GM19395 (cell line): ENCODE measurements around the gene LRP1B.
"Not testable (repeated sequence)": the region's sequence is repeated elsewhere in the genome, so short reads cannot be mapped to it uniquely, and the experiment has no call there.

ENCODE experiments used
- ATAC-seq: cut with Tn5 transposase; IDR thresholded peaks from one replicate; pipeline ENCODE4 v1.9.1; 2021; ENCODE audit warnings: mild to moderate bottlenecking, moderate library complexity; ENCODE audit not compliant: unreplicated experiment

LRP1B gene

DNA sequence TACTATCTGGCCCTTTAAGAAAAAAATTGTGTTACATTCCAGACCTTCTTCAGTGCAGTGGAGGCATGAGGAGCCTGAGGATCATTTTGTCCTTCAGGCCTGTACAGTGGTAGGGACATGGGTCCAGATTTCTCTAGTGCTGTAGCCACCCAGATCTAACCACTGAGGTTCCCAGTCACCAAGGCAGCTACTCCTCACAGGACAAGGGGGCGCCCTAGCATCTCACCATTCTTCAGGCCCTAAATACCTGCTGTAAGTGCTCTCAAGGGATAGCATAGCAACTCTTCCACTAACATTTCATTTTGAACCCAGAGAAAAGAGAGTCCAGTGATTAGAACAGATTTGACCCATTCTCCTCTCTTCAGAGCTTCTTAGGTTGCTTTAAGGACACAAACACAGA lies 1533.0 kb downstream of the LRP1B start:
- ATAC-seq, result no peak

DNA sequence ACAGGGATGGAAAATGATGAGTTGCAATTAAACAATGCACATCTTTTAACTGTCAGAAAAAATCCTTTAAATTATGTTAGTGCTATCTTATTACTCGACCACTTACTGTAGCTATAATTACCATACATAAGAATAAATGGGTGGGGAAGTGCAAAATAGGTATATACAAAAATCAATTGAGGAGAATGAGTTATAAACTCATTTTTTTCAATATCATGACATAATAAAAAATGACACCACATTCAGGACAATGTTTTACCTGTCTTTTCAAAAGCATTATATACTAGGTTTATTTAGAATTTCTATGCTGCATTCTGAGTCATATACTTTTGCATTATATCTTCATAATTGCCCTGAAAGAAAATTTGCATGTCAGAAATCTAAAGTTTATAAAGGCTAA lies 1533.6 kb downstream of the LRP1B start:
- no peak for ATAC-seq

DNA sequence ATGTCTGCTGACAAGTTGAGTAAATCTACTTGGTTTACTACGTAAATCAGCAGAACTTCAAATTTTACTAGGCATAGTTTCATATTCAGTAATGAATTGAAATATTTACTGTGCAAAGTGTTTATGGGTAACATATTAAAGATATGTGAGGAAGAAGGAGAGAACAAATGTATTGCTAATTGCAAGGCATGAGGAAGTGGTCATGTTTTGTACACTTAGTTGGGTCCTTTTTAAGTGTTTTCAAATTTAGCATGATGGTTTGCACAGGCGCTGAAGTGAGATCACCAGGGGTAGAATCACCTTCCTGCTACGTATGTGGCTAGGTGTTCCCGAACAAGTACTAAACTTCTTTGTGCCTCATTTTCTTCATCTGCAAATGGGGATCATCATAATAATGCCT lies 1534.4 kb downstream of the LRP1B start:
- ATAC-seq, result peak; percentile 74

DNA sequence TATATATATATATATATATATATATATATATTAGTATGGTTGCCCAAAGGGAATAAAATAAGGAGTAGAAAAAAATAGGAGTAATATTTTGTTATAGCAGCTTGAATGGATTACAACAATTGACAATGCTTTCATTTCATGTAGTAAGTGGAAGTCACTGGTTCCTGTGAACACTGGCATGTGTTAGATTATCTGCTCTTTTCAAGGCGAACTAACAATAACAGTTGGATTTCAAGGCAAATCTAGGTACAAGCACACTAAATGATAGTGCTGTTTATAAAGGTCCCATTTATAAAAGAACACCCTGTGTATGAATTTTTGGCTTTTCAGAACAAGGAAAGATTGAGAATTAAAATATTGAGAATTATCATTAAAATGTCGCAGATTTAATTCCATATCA lies 1535.7 kb downstream of the LRP1B start:
- ATAC-seq, result no peak

DNA sequence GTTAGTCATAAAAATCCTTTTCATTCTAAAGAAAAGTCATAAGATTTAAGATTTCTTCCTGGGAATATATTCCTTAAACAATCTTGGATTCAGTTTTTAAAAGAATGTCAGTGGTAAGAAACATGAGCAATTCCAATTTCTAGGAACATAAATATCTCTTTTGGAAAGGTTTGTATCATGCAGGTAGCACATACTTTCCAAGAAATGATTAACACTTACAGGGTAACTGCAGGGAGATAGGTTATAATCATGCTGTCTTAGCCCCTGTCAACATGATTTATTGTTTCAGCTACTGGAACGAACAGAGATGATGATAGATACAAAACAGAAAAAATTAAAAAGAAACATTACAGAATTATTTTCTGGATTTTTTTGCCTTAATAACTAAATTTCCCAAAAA lies 1537.7 kb downstream of the LRP1B start:
- no peak for ATAC-seq

DNA sequence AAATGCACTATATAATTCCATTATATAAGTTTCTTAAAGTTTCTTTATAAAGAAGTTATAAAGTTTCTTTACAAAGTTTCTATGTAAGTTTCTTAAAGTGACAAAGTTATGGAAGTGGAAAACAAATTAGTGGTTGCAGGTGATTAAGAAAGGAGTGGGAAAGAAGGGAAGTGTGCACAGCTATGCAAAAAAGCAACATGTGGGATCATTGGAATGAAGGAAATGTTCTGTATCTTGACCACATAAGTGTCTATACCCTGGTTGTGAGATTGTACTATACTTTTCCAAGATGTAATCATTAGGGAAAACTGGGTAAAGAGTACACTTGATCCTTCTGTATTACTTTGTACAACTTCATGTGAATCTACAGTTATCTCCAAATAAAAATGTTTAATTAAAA lies 1541.1 kb downstream of the LRP1B start:
- no peak for ATAC-seq

DNA sequence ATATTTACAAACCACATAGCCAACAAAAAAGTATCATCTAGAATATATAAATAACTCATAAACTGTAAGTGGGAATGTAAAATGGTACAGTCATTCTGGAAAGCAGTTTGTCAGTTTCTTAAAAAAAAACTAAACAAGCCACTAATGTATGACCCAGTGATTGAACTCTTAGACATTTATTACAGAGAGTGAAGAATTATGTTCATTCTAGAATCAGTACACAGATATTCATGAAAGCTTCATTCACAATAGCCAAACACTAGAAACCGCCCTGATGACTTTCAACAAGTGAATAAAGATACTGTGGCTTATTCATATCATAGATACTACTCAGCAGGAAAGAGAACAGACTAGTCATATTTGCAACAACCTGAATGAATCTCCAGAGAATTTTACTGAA lies 1541.5 kb downstream of the LRP1B start:
- ATAC-seq, result no peak

DNA sequence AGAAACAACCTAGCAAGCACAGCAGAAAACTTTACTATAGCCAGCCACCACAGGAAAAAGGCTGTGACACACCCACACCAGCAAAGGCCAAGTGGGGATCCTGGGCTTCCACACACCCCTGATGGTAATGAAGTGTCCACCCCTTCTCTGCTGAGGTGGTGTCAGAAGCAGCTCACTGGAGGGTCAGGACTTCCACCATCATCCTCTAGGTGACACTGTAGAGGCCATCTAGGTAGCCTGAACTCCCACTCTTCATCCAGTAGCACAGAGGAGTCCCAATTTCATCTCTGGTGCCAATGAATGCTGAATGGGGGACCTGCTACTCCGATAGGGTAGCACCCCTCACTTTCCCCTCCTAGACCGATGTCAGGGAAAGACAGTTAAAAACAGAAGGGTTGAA lies 1544.4 kb downstream of the LRP1B start:
- peak; percentile 91 for ATAC-seq

DNA sequence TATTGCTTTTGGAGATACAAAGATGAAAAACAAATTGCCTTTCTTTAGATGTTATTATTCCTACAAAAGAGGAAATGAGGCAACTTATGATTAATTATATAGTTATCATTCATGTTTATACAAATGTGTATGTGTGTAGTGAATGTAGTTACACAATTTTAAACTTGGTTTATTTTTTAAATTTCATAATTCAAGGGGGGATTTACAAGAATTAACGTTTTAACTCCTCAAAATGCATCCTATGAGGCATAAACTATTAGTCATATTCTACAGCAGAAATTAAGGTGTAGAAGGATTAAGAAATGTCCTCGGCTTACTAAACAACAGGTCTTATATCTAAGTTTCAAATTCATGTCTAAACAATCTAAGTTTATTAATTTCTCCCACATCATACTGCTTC lies 1545.8 kb downstream of the LRP1B start:
- no peak for ATAC-seq

DNA sequence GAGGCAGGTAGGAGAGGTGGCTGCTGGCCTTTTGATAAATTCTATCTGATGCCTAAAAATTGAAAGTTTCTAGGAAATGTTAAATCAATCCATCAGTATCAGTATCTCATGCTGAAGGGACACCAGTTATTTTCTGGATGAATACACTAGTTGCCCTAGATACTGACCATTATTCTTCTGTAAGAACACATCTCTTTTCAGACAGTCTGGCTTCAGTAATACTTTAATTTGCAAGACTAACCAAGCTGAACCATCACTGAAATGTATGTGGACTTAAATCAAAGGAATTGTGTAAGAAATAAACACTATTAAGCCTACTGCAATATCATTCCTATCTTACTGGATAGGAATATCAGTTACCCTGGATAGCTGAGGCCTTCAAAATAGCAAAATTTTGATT lies 1546.3 kb downstream of the LRP1B start:
- ATAC-seq, result no peak

DNA sequence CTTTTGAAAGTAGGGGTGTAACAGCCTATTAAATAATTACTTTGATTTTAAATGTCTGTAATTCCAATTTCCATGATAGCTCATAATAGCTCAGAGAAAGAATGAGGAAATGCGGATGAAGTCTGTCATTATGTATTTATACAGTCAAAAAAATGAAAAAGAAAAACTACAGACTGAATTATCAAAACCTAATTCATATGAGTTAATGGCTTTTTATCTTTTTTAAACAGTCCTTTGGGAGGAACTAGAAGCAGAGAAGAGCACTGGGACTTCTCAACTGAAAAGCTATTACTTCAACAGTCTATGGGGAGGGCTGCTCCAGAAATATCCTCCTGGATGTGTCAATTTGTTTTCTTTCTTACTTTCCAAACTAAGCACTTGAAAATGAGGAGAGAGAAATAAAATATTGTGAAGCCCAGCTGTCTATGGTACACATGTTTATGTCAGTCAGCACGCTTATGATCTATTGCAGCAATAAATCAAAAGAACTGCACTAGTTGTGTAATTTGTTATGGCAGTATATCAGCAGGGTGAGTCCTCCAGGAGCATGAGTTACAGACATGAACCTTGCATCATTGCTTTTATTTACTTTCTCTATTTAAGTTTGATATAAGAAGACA lies 1550.2 kb downstream of the LRP1B start:
- no peak for ATAC-seq

DNA sequence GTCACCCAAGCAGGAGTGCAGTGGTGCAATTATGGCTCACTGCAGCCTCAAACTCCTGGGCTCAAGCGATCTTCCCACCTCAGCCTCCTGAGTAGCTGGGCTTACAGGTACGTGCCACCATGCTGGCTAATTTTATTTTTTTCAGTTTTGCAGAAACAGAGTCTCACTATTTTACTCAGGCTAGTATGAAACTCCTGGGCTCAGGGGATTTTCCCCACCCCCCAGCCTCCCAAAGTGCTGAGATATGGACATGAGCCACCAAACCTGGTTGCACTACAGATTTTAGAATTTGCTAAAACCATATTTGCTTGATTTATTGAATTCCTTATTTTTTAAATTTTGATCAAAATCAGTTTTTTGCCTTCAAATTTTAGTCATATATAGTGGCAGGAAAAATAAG lies 1553.4 kb downstream of the LRP1B start:
- ATAC-seq, result no peak

DNA sequence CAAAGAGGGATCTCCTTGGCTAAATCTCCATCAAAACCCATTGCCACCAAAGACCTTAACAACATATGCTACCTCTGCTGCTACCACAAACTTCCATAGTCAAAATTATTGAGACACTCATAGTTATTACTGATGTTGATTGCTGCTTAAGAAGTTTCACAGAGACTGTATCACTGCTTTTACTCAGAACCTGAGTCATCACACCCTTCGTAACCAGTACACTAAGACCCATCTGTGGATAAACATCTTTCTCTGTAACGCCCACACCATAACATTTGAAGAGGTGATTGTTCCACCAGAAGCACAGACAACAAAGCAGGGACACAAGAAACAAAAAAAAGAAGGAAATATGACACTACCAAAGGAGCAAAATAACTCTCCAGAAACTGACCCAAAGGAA lies 1563.1 kb downstream of the LRP1B start:
- ATAC-seq, result no peak

DNA sequence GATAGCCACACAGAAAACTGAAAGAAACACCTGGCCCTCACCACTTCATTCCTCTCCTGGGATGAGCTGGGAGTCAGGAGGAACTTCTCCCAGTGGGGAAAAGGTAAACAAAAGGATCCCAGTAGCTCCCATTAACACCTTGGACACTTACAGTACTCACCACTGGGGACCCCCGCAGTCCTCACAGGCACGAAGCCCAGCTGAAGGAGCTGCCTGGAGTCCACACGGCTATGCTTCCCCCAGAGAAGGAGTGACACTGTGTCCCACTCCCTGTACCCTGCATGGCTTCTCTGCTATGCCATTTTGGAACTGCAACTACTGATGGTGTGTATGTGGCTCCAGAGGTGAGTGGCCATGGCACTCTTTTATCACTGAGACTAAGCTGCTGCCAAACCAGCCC lies 1565.1 kb downstream of the LRP1B start:
- ATAC-seq, result no peak

DNA sequence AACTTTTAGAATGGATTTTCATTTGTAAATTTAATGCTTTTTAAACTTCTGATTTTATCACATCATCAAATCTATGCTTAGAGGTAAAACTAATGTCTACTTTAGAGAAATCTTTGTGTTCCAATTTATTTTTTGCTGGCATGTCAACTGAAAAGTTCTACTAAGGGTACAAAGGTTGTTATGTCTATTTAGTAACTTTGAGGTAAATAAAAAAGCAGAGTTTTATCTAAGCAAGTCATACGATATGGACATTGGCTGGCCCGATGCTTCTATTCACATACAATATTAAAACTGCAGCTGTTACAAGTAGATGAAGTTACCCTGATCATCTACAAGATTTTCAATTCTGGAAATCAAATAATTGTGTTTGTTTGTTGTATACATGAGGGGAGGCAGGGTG lies 1575.1 kb downstream of the LRP1B start:
- ATAC-seq, result no peak

DNA sequence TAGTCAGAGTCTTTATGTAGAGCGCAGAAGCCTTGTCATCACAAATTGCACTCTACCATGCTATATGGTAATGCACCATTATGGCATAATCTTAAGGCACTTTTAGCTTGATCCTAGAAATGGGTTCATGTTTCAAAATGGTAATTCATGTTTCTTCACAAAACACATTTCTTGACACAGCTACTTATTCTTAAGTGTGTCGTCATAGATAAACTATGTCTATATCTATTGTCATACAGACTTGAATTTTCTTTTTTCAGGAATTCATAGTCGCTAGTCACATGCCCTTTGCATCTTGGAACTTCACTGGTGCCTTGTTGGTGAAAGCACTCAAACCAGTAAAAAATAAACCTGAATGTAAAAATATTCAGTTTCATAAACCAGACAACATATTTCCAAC lies 1578.2 kb downstream of the LRP1B start:
- no peak for ATAC-seq

DNA sequence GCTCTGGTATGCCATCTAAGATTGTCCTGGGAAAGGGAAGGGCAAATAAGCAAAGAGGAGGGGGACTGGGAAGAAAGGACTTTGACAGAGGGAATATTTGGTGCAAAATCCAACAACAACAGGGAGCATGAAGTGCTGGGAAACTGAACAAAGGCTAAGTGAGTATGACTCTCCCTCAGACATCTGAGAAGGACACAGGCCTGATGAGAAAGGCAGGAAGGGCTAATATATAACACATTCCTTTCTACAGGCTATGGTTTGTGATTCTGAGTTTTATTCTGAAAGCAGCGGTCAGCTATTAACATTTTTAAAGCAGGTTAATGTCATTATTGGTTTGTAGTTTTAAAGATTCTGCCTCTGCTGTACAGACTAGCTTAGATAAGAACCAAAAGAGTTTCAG lies 1579.5 kb downstream of the LRP1B start:
- no peak for ATAC-seq

DNA sequence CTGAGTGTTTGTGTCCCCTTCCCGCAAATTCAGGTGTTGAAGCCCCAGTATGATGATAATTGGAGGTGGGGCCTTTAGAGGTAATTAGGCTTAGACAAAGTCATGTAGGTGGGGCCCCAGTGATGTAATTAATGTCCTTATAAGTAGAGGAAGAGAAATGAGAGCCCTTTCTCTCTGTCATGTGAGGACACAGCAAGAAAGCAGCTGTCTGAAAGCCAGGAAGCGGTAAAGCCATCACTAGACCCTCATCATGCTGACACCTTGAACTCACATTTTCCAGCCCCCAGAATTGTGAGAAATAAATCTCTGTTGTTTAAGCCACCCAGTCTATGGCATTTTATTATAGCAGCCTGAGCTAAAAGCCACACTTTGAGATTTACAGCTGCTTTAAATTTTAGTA lies 1580.0 kb downstream of the LRP1B start:
- ATAC-seq, result no peak

DNA sequence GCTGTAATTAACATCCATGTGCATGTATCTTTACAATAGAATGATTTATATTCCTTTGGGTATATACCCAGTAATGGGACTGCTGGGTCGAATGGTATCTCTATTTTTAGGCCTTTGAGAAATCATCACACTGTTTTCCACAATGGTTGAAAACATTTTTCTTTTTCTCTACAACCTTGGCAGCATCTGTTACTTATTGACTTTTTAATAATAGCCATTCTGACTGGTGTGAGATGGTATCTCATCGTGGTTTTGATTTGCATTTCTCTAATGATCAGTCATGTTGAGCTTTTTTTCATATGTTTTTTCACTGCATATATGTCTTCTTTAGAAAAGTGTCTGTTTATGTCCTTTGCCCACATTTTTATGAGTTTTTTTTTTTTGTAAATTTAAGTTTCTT lies 1586.0 kb downstream of the LRP1B start:
- ATAC-seq, result not testable (repeated sequence)

DNA sequence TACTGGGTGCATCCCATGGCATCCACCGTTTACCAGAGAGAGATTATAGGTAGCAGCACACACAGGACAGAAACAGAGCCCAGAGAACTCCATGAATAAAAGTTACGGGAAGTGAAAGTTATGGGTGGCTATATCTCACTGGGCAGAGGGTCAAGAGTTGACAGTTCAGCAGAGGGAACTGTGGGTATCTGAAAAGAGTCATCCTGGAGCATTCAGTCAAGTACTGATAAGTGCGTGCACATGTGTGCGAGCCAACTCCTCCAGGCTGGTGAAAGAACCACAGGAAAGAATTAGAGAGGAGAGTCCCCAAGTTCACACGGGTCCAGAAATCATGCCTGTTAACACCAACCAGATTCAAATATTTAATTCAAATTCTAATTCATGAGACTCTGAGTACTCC lies 1588.2 kb downstream of the LRP1B start:
- no peak for ATAC-seq

DNA sequence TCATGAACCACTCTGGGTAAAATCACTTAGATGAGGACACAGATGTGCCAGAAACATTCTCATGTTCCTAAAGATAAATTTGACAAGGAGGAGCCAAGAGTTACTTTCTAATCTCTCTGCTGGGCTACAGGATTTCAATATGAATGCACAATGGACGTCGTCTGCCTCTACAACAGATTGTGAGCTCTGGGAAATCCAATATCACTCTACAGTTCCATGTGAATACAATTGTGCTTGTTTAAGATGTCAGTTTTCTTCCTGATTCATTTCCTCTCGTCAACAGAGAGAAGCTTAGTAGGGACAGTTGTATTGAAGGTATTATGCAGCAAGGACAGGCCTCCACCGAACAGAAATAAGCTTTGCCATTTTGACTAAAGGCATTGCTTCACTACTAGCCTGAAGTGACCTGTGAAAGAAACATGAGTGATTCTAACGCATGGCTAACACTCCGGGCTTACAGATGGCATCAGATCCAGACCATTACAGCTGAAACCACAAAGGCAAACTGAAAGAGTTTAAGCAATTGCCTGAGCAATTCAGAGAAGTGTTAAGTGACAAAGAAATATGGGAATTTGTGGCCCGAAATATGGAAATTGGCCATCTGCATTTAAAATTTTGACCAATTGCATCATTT lies 1591.5 kb downstream of the LRP1B start:
- no peak for ATAC-seq

DNA sequence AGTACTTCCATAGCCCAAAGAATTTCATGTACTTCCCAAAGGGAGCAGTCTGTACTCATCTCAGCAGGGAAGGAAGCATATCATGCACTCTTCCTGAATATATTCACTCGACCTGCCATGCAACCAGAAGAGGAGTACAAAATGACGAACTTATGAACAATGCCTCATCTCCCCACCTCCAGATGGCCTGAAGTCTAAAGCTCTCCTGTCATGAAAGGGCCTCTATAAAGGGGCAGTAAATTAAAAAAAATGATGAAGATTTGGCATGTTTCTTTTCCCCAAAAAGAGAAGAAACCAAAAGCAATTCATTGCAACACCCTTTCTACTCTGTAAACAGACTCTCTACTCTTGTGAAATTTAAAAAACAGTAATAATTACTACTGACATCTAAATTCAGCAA lies 1601.1 kb downstream of the LRP1B start:
- no peak for ATAC-seq

DNA sequence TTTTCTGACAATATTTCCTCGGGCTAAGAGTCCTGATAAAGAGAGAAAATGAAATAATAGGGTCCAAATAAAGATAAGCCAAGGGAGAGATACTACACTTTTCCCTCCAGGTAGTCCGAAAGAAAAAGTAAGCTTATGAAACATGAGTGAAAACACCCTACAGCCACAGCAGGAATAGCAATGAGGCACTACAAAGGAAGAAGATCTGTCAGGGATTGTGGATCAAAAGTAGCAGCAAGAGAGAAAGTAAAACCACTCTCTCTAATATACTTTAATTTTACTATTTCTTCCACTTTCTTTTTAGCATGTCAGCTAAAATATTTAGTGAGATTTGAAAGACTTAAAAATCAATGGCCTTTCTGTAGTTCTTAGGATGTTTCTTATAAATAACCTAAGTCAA lies 1601.8 kb downstream of the LRP1B start:
- no peak for ATAC-seq
